ENCODE data around the gene UNC119B. TPM values are rescaled to one million over a fixed set of nuclear protein-coding genes. Genes with fewer than 3 reads are reported as not detected.

Gene UNC119B
- 10 to 100 TPM; 44.1 to 65.3 (median 61.6) TPM for total RNA-seq

- DNase-seq = peak; percentile 71 to 72
- Histone ChIP-seq H3K27ac (peak within 1 kb of the TSS; percentile 91 to 97 (median 94)), H3K27me3 (no peaks in the 10 kb centered on the region), H3K4me3 (replicated peaks in 1 of 3) (peak within 1 kb of the TSS; percentile 33 to 87 (median 85)), H3K9me3 (no peaks in the 10 kb centered on the region), H3K36me3 (peaks cover 10 to 12% of the 10 kb centered on the region in 2 donors), H3K4me1 (peaks cover 24 to 34% of the 10 kb centered on the region in 2 donors)
- WGBS, 2 donors = 0 to 3% methylated on average over 5 to 16 of the region's 76 CpGs
- intact Hi-C loops (cut with DNase I) = loop anchor here (2.0 kb wide), 2 partner anchors 23 to 61 kb away; partner anchors contain the start of gene MLEC
- TF ChIP-seq CTCF (IDR thresholded peaks at IDR 0.05) (no peak), POLR2A (IDR thresholded peaks at IDR 0.05) (peak in 1 of 2 donors; percentile 71)
Observed at GRCh38 chr12:120710031-120710804, at the start of gene UNC119B. UNC119B (plus strand) TSS chr12:120710458; CDS start chr12:120710475, 17 bp downstream.

- TF ChIP-seq CTCF (IDR thresholded peaks at IDR 0.05) (no peak), POLR2A (IDR thresholded peaks at IDR 0.05) (no peak)
- DNase-seq = no peak
- H3K27me3 ChIP-seq = no peaks in the 10 kb centered on the region
- no peak overlapping the region for H3K27ac ChIP-seq
- no peak overlapping the region for H3K4me3 ChIP-seq (replicated peaks in 1 of 3)
- no peaks in the 10 kb centered on the region for H3K36me3 ChIP-seq
- intact Hi-C loops (cut with DNase I) = no loop called here
- 46 to 73% methylated on average over 2 of the region's 2 CpGs for WGBS, 2 donors
- H3K9me3 ChIP-seq = no peaks in the 10 kb centered on the region
- no peaks in the 10 kb centered on the region for H3K4me1 ChIP-seq
Observed at GRCh38 chr12:120661432-120661831, 48.8 kb upstream of the UNC119B start.

- Histone ChIP-seq H3K27me3 (no peaks in the 10 kb centered on the region), H3K4me3 (replicated peaks in 1 of 3) (no peak overlapping the region), H3K4me1 (no peaks in the 10 kb centered on the region), H3K9me3 (no peaks in the 10 kb centered on the region), H3K27ac (no peak overlapping the region), H3K36me3 (no peaks in the 10 kb centered on the region)
- WGBS, 2 donors = 89 to 91% methylated on average over 3 of the region's 3 CpGs
- TF ChIP-seq CTCF (IDR thresholded peaks at IDR 0.05) = no peak
- no peak for TF ChIP-seq POLR2A (IDR thresholded peaks at IDR 0.05)
- no peak for DNase-seq
- intact Hi-C loops (cut with DNase I) = no loop called here
Observed at GRCh38 chr12:120662879-120663278, 47.4 kb upstream of the UNC119B start.

- Histone ChIP-seq H3K27ac (no peak overlapping the region), H3K4me3 (replicated peaks in 1 of 3) (no peak overlapping the region), H3K36me3 (no peaks in the 10 kb centered on the region), H3K4me1 (peaks cover under 1% of the 10 kb centered on the region in 2 donors), H3K27me3 (no peaks in the 10 kb centered on the region), H3K9me3 (no peaks in the 10 kb centered on the region)
- no peak for DNase-seq
- TF ChIP-seq POLR2A (IDR thresholded peaks at IDR 0.05) (no peak), CTCF (IDR thresholded peaks at IDR 0.05) (no peak)
- intact Hi-C loops (cut with DNase I) = no loop called here
- 88 to 89% methylated on average over 5 of the region's 5 CpGs for WGBS, 2 donors
Observed at GRCh38 chr12:120663741-120664140, 46.5 kb upstream of the UNC119B start.
